ENCODE data around the gene TIMM8B.

TIMM8B gene

GRCh38 chr11:112086422-112087191 lies at the start of gene TIMM8B, which contains the start of gene SDHD:
Gene TIMM8B (minus strand): TSS chr11:112086756. CDS start chr11:112086723, 33 bp downstream.
Gene SDHD (plus strand): TSS chr11:112086873. CDS start chr11:112086908, 35 bp downstream.
- peak within 1 kb of the TSS; percentile 98 for H3K4me3 ChIP-seq (ENCODE audit: low read depth, low read length)
- DNase-seq (ENCODE audit: low read depth), result peak; percentile 93
- peak; percentile 30 for TF ChIP-seq CTCF (IDR thresholded peaks at IDR 0.05; ENCODE audit: low read depth, low read length, missing control alignments)

GRCh38 chr11:112134473-112134872 lies 47.9 kb upstream of the TIMM8B start:
- DNase-seq (ENCODE audit: low read depth), result no peak
- TF ChIP-seq CTCF (IDR thresholded peaks at IDR 0.05; ENCODE audit: low read depth, low read length, missing control alignments), result no peak
- no peak overlapping the region for H3K4me3 ChIP-seq (ENCODE audit: low read depth, low read length)

- no peak for DNase-seq (ENCODE audit: low read depth)
- TF ChIP-seq CTCF (IDR thresholded peaks at IDR 0.05; ENCODE audit: low read depth, low read length, missing control alignments), result no peak
- no peak overlapping the region for H3K4me3 ChIP-seq (ENCODE audit: low read depth, low read length)
Observed at GRCh38 chr11:112132737-112133136, 46.2 kb upstream of the TIMM8B start.

GRCh38 chr11:112129656-112130055 lies 43.1 kb upstream of the TIMM8B start:
- DNase-seq (ENCODE audit: low read depth), result no peak
- TF ChIP-seq CTCF (IDR thresholded peaks at IDR 0.05; ENCODE audit: low read depth, low read length, missing control alignments), result no peak
- H3K4me3 ChIP-seq (ENCODE audit: low read depth, low read length), result no peak overlapping the region

- TF ChIP-seq CTCF (IDR thresholded peaks at IDR 0.05; ENCODE audit: low read depth, low read length, missing control alignments), result no peak
- no peak for DNase-seq (ENCODE audit: low read depth)
- no peak overlapping the region for H3K4me3 ChIP-seq (ENCODE audit: low read depth, low read length)
Observed at GRCh38 chr11:112128483-112129121, 42.0 kb upstream of the TIMM8B start.

GRCh38 chr11:112127056-112127455 lies 40.5 kb upstream of the TIMM8B start:
- no peak for TF ChIP-seq CTCF (IDR thresholded peaks at IDR 0.05; ENCODE audit: low read depth, low read length, missing control alignments)

More at GRCh38 chr11:112127056-112127455, 40.5 kb upstream of the TIMM8B start:
- H3K4me3 ChIP-seq (ENCODE audit: low read depth, low read length), result no peak overlapping the region
- DNase-seq (ENCODE audit: low read depth), result no peak
